Uterus (tissue), 4 donors: ENCODE measurements around the gene HTT. TPM values are rescaled to one million over a fixed set of nuclear protein-coding genes. Genes with fewer than 3 reads are reported as not detected.
"Not testable (repeated sequence)": the region's sequence is repeated elsewhere in the genome, so short reads cannot be mapped to it uniquely, and the experiment has no call there.

Source experiments
- DNase-seq, 2 donors: peaks; one replicate each; pipeline ENCODE4 v3.0.0-alpha.2; 2019 to 2020
- H3K27ac ChIP-seq, 2 donors: fragments of 200-600 bp; sonication (generic); 1 replicate in 1 of 2; 2 replicates in 1 of 2; pipeline ENCODE4 v1.5.1; 2016 to 2018
- H3K27me3 ChIP-seq, 2 donors: fragments of 200-600 bp; sonication (generic); one replicate each; pipeline ENCODE4 v1.5.1; 2018 to 2019; ENCODE audit warnings: control low read depth in 1 of 2
- H3K36me3 ChIP-seq, 2 donors: fragments of 200-600 bp; sonication (generic); one replicate each; pipeline ENCODE4 v1.5.1; 2019; ENCODE audit warnings: control low read depth in 1 of 2
- H3K4me1 ChIP-seq, 2 donors: fragments of 200-600 bp; sonication (generic); one replicate each; pipeline ENCODE4 v1.5.1; 2018 to 2019; ENCODE audit warnings: control low read depth in 1 of 2
- H3K4me3 ChIP-seq, 2 donors: fragments of 200-600 bp; sonication (generic); 1 replicate in 1 of 2; 2 replicates in 1 of 2; pipeline ENCODE4 v1.5.1; 2018 to 2019; ENCODE audit warnings: mild to moderate bottlenecking in 1 of 2
- H3K9me3 ChIP-seq, 2 donors: fragments of 200-600 bp; sonication (generic); one replicate each; pipeline ENCODE4 v1.5.1; 2019; ENCODE audit warnings: control low read depth in 1 of 2
- POLR2A ChIP-seq, 2 donors: fragments of 450-650 bp; IDR thresholded peaks; one replicate each; pipeline ENCODE4 v1.6.1; 2016; ENCODE audit warnings: antibody characterized with exemption in 2 of 2, mild to moderate bottlenecking in 1 of 2, moderate library complexity in 1 of 2
- intact Hi-C: fragments of 100-400 bp; cut with DNase I; formaldehyde crosslinking; loops from one replicate; pipeline ENCODE4 v1.15.1; 2023; ENCODE audit warnings: low total_unique reads
- total RNA-seq, 4 donors: library from RNA; depleted of rRNA in 3 of 4; stranded (reverse); fragments of >200 nt in 3 of 4; gene quantifications; one replicate each; pipeline versions ENCODE4 v1.1.0 to v1.2.4, GENCODE V29; 2014 to 2023
- TF ChIP-seq, protein P1 (sequence below), 4 experiments: fragments of 200-600 bp in 2 of 4; fragments of 450-650 bp in 2 of 4; sonication (generic) in 2 of 4; IDR thresholded peaks; one replicate each; pipeline ENCODE4 v1.5.1; 2016 to 2019; ENCODE audit warnings: antibody characterized with exemption in 4 of 4, mild to moderate bottlenecking in 2 of 4, moderate library complexity in 1 of 4
- donor health status: DM: yes; HTN: yes; CAD: no.

HTT gene
- total RNA-seq, 4 donors from 2014 or later: 10.9 to 81.4 (median 49.8) TPM

DNA sequence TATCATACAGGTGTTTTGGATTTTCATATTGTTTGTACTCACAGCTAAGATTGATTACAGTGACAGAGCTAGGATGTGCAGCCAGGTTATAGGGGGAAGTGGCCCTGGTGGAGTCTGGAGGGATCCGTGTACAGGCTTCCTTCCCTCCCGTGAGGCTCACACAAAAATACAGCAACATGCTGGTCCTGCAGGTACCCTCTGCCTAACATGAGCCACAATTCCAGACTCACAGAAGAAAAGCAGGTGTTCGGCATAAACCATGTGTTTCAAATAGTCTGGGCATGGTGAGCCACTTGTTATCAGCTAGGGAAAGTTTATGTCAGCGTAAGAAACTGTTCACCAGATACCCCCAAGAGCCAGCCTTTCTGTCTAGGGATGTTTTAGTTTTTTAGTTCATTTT, 82.9 kb downstream of the HTT start:
- TF ChIP-seq, protein P1, sequence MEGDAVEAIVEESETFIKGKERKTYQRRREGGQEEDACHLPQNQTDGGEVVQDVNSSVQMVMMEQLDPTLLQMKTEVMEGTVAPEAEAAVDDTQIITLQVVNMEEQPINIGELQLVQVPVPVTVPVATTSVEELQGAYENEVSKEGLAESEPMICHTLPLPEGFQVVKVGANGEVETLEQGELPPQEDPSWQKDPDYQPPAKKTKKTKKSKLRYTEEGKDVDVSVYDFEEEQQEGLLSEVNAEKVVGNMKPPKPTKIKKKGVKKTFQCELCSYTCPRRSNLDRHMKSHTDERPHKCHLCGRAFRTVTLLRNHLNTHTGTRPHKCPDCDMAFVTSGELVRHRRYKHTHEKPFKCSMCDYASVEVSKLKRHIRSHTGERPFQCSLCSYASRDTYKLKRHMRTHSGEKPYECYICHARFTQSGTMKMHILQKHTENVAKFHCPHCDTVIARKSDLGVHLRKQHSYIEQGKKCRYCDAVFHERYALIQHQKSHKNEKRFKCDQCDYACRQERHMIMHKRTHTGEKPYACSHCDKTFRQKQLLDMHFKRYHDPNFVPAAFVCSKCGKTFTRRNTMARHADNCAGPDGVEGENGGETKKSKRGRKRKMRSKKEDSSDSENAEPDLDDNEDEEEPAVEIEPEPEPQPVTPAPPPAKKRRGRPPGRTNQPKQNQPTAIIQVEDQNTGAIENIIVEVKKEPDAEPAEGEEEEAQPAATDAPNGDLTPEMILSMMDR (IDR thresholded peaks at IDR 0.05): no peak
- no peak for TF ChIP-seq POLR2A (IDR thresholded peaks at IDR 0.05)

DNA sequence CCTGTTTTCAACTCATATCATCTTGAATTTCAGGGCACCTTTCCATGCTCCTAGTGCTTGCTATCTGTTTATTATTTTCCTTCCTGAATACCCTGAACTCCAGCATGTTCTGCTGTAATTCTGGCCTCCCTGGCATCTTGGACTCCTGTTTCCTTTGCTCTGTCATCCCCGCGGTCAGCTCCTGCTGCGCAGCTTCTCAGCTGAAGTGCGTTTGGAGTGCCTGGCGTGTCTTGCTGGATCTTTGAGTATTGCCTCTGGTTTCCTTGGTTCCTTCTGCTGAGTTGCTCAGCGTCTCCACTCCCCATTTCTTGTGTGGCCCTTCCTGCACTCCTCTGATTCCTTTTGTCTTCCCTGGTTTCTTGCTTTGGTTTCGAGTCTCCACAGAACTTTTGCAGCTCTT, 84.4 kb downstream of the HTT start:
- DNase-seq: no peak
- Histone ChIP-seq H3K4me3 (no peak overlapping the region), H3K27me3 (no peaks in the 10 kb centered on the region), H3K36me3 (no peaks in the 10 kb centered on the region), H3K9me3 (no peaks in the 10 kb centered on the region), H3K27ac (no peak overlapping the region), H3K4me1 (no peaks in the 10 kb centered on the region)
- TF ChIP-seq, protein P1 (IDR thresholded peaks at IDR 0.05): no peak
- no peak for TF ChIP-seq POLR2A (IDR thresholded peaks at IDR 0.05)
- intact Hi-C loops: no loop called here

More for the DNA sequence above, 82.9 kb downstream of the HTT start:
- H3K4me3 ChIP-seq: no peak overlapping the region
- intact Hi-C loops: no loop called here
- H3K27ac ChIP-seq: no peak overlapping the region
- no peaks in the 10 kb centered on the region for H3K4me1 ChIP-seq
- no peaks in the 10 kb centered on the region for H3K27me3 ChIP-seq
- no peak for DNase-seq
- no peaks in the 10 kb centered on the region for H3K36me3 ChIP-seq
- H3K9me3 ChIP-seq: no peaks in the 10 kb centered on the region

DNA sequence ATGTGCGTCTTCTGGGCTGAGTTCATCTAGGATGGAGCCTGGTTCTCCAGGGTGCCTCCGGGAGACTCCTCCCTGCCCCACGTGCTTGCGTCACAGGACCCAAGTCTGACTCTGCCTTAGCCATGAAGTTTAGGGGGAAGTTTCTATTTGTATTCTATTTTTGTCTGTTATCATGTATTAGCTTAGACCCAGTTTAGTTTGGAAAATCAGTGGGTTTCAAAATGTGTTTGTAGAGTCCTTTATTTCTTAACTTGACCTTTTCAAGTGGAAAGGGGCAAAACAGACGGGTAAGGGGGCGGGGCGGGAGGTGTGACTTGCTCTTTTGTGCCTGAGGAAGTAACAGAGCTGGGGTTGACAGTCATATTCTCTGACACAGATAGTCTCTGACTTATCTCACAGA, 86.0 kb downstream of the HTT start:
- H3K27me3 ChIP-seq: no peaks in the 10 kb centered on the region
- H3K27ac ChIP-seq: no peak overlapping the region
- intact Hi-C loops: no loop called here
- TF ChIP-seq POLR2A (IDR thresholded peaks at IDR 0.05): no peak
- TF ChIP-seq, protein P1 (IDR thresholded peaks at IDR 0.05): no peak
- no peaks in the 10 kb centered on the region for H3K4me1 ChIP-seq
- no peak for DNase-seq
- no peak overlapping the region for H3K4me3 ChIP-seq
- no peaks in the 10 kb centered on the region for H3K9me3 ChIP-seq
- H3K36me3 ChIP-seq: no peaks in the 10 kb centered on the region

DNA sequence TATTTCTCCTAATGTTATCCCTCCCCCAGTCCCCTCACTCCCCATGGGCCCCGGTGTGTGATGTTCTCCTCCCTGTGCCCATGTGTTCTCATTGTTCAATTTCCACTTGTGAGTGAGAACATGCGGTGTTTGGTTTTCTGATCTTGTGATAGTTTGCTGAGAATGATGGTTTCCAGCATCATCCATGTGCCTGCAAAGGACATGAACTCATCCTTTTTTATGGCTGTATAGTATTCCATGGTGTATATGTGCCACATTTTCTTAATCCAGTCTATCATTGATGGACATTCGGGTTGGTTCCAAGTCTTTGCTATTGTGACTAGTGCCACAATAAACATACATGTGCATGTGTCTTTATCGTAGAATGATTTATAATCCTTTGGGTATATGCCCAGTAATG, 86.6 kb downstream of the HTT start:
- H3K4me1 ChIP-seq, H3K27me3 ChIP-seq, H3K36me3 ChIP-seq, H3K27ac ChIP-seq, H3K9me3 ChIP-seq, H3K4me3 ChIP-seq, intact Hi-C loops, DNase-seq: not testable (repeated sequence)

DNA sequence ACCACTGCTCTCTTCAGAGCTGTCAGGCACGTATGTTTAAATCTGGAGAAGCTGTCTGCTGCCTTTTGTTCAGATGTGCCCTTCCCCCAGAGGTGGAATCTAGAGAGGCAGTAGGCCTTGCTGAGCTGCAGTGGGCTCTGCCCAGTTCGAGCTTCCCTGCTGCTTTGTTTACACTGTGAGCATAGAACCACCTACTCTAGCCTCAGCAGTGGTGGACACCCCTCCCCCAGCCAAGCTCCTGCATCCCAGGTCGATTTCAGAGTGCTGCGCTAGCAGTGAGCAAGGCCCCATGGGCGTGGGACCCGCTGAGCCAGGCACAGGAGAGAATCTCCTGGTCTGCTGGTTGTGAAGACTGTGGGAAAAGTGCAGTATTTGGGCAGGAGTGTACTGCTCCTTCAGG, 92.0 kb downstream of the HTT start:
- H3K36me3 ChIP-seq, intact Hi-C loops, H3K27me3 ChIP-seq: not testable (repeated sequence)

DNA sequence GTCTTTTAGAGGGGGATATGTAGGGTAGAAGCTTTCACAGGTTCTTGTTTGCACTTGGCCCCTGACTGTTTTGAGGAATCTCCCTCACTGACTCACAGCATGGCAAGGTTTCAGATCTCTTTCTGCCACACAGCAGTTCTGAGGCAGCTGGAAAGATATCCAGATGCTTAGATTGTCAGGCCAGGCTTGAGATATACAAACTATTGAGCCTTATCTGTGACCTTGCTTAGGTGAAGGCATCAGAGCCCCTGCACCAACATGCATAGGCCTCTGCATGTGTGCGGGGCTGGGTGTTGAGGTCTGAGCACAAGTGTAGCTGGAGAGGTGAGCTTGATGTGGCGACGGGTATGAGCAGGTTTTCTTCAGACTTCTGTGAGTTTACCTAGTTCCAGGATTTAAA, 93.5 kb downstream of the HTT start:
- TF ChIP-seq POLR2A (IDR thresholded peaks at IDR 0.05): no peak
- TF ChIP-seq, protein P1 (IDR thresholded peaks at IDR 0.05): no peak
- intact Hi-C loops: no loop called here
- DNase-seq: no peak
- Histone ChIP-seq H3K4me1 (no peaks in the 10 kb centered on the region), H3K36me3 (no peaks in the 10 kb centered on the region), H3K27me3 (no peaks in the 10 kb centered on the region), H3K4me3 (no peak overlapping the region), H3K9me3 (no peaks in the 10 kb centered on the region), H3K27ac (peak overlapping the region in 1 of 2 donors; percentile 10)

More for the DNA sequence above, 92.0 kb downstream of the HTT start:
- H3K9me3 ChIP-seq, DNase-seq, H3K4me1 ChIP-seq, H3K4me3 ChIP-seq, H3K27ac ChIP-seq: not testable (repeated sequence)
